ENCODE results near the gene C9orf72.

The C9orf72 gene

DNA sequence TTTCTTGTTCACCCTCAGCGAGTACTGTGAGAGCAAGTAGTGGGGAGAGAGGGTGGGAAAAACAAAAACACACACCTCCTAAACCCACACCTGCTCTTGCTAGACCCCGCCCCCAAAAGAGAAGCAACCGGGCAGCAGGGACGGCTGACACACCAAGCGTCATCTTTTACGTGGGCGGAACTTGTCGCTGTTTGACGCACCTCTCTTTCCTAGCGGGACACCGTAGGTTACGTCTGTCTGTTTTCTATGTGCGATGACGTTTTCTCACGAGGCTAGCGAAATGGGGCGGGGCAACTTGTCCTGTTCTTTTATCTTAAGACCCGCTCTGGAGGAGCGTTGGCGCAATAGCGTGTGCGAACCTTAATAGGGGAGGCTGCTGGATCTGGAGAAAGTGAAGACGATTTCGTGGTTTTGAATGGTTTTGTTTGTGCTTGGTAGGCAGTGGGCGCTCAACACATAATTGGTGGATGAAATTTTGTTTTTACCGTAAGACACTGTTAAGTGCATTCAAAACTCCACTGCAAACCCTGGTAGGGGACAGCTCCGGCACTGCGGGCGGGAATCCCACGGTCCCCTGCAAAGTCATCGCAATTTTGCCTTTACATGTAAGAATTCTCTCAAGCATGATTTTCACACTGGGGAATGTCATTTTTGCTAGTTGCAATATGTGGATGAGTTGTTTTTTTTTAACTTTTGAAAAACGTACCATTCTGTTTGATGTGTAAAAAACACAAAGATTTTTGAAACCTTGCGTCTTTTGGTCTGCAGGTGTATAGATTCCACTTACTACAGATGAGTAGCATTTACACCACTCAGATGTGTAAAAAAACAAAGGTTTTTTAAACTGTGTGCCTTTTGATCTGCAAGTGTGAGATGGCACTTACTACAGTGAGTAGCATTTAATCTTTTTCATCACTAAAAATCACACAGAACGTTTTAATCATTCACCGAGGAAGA is 631 bp upstream of the C9orf72 start:
- DNase-seq (ENCODE audit: low spot score) = peak; percentile 96

- DNase-seq (ENCODE audit: low spot score) = peak; percentile 25
Measured at GRCh38 chr9:27572566-27572917, 739 bp downstream of the C9orf72 start.

DNA sequence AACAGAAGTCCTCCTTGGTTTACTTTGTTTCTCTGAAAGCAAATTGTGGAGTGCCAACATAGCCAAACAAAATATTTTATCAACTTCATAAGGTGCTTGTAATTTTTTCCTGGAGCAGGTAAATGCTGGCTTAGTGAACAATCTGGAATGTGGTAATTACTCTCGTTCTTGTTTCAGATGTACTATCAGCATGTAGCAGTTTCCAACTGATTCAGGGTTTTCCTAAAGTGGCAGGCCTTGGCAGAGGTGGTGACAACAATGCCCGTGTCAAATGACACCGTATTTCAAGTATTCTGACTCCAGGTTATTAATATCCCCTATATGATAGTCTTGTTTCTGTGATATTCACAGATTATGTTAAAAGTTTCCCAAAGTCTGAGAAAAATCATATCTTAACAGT is 1.2 kb downstream of the C9orf72 start:
- DNase-seq (ENCODE audit: low spot score) = no peak

GRCh38 chr9:27571011-27571410 is 2.3 kb downstream of the C9orf72 start:
- DNase-seq (ENCODE audit: low spot score) = no peak

- peak; percentile 15 for DNase-seq (ENCODE audit: low spot score)
Measured at GRCh38 chr9:27569406-27569805, 3.9 kb downstream of the C9orf72 start.

- DNase-seq (ENCODE audit: low spot score) = no peak
Measured at GRCh38 chr9:27566118-27566517, 7.2 kb downstream of the C9orf72 start.

GRCh38 chr9:27565696-27566095 is 7.6 kb downstream of the C9orf72 start:
- DNase-seq (ENCODE audit: low spot score) = no peak

DNA sequence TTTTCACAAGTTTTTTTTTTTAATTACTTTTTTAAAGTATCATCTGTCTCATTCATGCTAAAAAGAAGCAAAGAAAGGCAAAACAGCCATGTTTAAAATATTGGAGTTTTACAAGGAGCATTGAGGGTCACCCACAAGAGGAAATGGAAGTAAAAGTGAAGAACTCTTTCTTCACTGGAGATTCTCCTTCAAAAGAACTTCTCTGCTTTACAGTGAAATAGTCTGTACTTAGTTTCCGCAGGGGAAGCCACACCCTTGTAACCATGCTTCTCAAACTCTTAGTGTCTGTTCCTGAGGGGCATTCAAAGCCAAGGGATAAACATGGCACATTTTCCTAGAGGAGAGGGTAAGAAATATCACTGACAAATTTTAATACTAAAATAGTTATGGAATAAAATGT is 8.6 kb downstream of the C9orf72 start:
- no peak for DNase-seq (ENCODE audit: low spot score)

GRCh38 chr9:27563738-27564430 is 9.4 kb downstream of the C9orf72 start:
- no peak for DNase-seq (ENCODE audit: low spot score)

GRCh38 chr9:27561685-27562084 is 11.6 kb downstream of the C9orf72 start:
- no peak for DNase-seq (ENCODE audit: low spot score)

GRCh38 chr9:27560457-27560856 is 12.8 kb downstream of the C9orf72 start:
- no peak for DNase-seq (ENCODE audit: low spot score)

- DNase-seq (ENCODE audit: low spot score) = no peak
Measured at GRCh38 chr9:27558307-27558706, 15.0 kb downstream of the C9orf72 start.

DNA sequence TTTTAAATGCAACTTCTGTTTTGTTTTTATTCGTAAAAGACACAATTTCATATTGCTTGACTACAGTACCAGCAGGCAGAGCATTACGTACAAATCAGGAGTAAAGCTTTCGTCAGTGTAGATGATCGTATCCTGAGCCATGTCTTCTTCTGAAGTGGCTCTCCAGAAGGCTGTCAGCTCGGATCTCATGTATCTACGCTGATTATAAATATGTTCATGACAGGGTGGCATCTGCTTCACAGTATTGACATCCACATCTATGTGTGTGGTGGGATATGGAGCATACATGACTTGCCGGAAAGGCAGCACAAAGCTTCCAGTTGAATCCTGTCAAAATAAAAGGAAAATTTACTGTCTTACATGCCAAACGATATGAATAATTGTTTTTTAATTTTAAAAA is 16.8 kb downstream of the C9orf72 start:
- DNase-seq (ENCODE audit: low spot score) = no peak

GRCh38 chr9:27554712-27555111 is 18.6 kb downstream of the C9orf72 start:
- DNase-seq (ENCODE audit: low spot score) = no peak

DNA sequence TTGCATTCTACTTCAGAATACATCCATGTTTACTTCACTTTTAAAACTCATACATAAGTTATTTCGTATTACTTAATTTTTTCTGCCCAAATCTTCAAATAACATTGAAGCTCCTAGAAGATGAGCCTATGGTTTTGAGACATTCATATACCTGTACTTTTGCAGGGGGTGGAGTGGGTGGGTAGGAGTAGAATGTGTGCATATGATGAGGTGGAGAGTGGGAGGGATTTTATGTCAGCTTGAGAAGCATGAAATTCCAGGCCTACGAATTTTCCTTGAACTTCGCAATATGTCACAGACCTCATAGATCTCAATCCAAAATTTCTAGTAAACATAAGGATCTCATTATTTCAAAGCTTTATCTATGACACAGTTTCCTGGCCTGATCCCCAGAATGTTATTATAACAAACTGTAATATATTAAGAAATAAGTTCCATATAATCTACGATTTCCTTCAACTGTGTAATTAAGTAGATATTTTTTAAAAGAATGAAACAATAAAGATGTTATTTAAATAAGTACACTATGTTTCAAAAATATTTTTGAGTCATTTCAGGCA is 24.0 kb downstream of the C9orf72 start:
- no peak for DNase-seq (ENCODE audit: low spot score)

GRCh38 chr9:27548055-27548741 is 25.1 kb downstream of the C9orf72 start:
- DNase-seq (ENCODE audit: low spot score) = no peak

- no peak for DNase-seq (ENCODE audit: low spot score)
Measured at GRCh38 chr9:27545471-27545870, 27.8 kb downstream of the C9orf72 start.

GRCh38 chr9:27542508-27542907 is 30.8 kb downstream of the C9orf72 start:
- no peak for DNase-seq (ENCODE audit: low spot score)

DNA sequence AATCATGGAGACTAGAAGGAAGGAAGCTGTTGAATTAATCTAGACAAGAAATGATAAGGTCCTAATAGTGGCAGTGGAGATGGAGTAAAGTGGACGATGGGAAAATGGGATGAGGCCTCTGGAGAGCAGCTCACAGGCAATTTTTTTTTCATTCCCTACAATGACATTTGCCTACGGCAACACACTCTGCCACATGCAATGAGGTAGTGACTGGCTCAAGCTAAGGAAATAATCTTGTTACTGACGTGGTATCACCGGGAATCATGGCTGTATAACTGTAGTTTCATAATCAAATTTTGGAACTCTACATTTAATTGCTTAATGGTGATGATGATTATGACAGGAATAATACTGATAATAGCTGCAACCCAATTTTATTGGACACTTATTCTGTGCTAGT is 31.5 kb downstream of the C9orf72 start:
- DNase-seq (ENCODE audit: low spot score) = no peak

- no peak for DNase-seq (ENCODE audit: low spot score)
Measured at GRCh38 chr9:27540502-27540901, 32.8 kb downstream of the C9orf72 start.

- no peak for DNase-seq (ENCODE audit: low spot score)
Measured at GRCh38 chr9:27539479-27540441, 33.5 kb downstream of the C9orf72 start.

Measured in LoVo (cell line).